Endothelial cell of umbilical vein (primary cell): ENCODE measurements around the gene RNF19B. TPM values are rescaled to one million over a fixed set of nuclear protein-coding genes. Genes with fewer than 3 reads are reported as not detected.

ENCODE experiments used
- BruUV-seq: library from RNA; stranded (reverse); fragments of 400-500 nt; replicated peaks from 2 replicates; lab custom pipeline; 2021; lab: Mats Ljungman, UMichigan
- CTCF ChIA-PET: fragments of 300-600, 350-600 bp; sonication (Branson Sonifier 250); formaldehyde crosslinking; loops from one replicate; lab custom pipeline; 2021; ENCODE audit warnings: antibody characterized with exemption, inconsistent platforms; lab: Charles Lee
- POLR2A ChIA-PET: fragments of 300-600, 350-600 bp; sonication (Branson Sonifier 250); formaldehyde crosslinking; loops from one replicate; lab custom pipeline; 2021; ENCODE audit warnings: antibody characterized with exemption, inconsistent platforms; lab: Charles Lee
- DNase-seq: peaks from one replicate; pipeline ENCODE4 v3.0.0-alpha.2; 2011; ENCODE audit warnings: low read depth, low spot score
- FAIRE-seq: peaks from 2 replicates; lab custom pipeline; 2011; peaks lifted over from hg19 to GRCh38; lab: Jason Lieb, UNC
- H2AFZ ChIP-seq: 2 replicates; pipeline ENCODE4 v1.6.0; 2012; ENCODE audit warnings: low read depth, low read length, control low read depth, inconsistent platforms
- H3K27ac ChIP-seq: 2 replicates; pipeline ENCODE4 v1.5.1; 2011; ENCODE audit warnings: low read depth, mild to moderate bottlenecking, control low read depth, low read length, moderate library complexity; ENCODE audit not compliant: insufficient read depth
- H3K27me3 ChIP-seq, 2 experiments: 2 replicates each; pipeline versions ENCODE4 v1.6.0 to v1.6.1; 2011; ENCODE audit warnings: low read length in 2 of 2, mixed read lengths in 1 of 2; ENCODE audit not compliant: control insufficient read depth in 2 of 2, insufficient read depth in 2 of 2
- H3K36me3 ChIP-seq, 2 experiments: 2 replicates in 1 of 2; 3 replicates in 1 of 2; pipeline ENCODE4 v1.5.1; 2011; ENCODE audit warnings: low read length in 2 of 2, mild to moderate bottlenecking in 1 of 2, moderate library complexity in 1 of 2; ENCODE audit not compliant: control insufficient read depth in 2 of 2, insufficient read depth in 2 of 2; ENCODE audit errors: extremely low read depth in 1 of 2
- H3K4me1 ChIP-seq: 3 replicates; pipeline ENCODE4 v1.5.1; 2011; ENCODE audit warnings: mild to moderate bottlenecking, low read length; ENCODE audit not compliant: control insufficient read depth, insufficient read depth; ENCODE audit errors: extremely low read depth
- H3K4me2 ChIP-seq: 2 replicates; pipeline ENCODE4 v1.6.1; 2011; ENCODE audit warnings: low read length, control low read depth, mixed read lengths; ENCODE audit not compliant: insufficient read depth
- H3K4me3 ChIP-seq, 3 experiments: fragments of 200-600 bp in 1 of 3; sonication (generic), shearing (Covaris generic) in 1 of 3; replicated peaks in 1 of 3; 2 replicates each; pipeline ENCODE4 v1.5.1; 2011 to 2016; ENCODE audit warnings: control low read depth in 3 of 3, low read length in 3 of 3, mild to moderate bottlenecking in 2 of 3, inconsistent platforms in 1 of 3, low read depth in 1 of 3, moderate library complexity in 1 of 3; ENCODE audit not compliant: insufficient read depth in 1 of 3
- H3K79me2 ChIP-seq: 2 replicates; pipeline ENCODE4 v1.6.0; 2012; ENCODE audit warnings: low read length, inconsistent platforms; ENCODE audit not compliant: control insufficient read depth, insufficient read depth
- H3K9ac ChIP-seq: replicated peaks from 2 replicates; pipeline ENCODE3; 2011; ENCODE audit warnings: low read length, control low read depth; ENCODE audit not compliant: insufficient read depth; ENCODE audit errors: extremely low read depth
- H3K9me1 ChIP-seq: replicated peaks from 3 replicates; pipeline ENCODE4 v1.6.0; 2011; ENCODE audit warnings: mild to moderate bottlenecking, low read length; ENCODE audit not compliant: control insufficient read depth, insufficient read depth; ENCODE audit errors: extremely low read depth
- H3K9me3 ChIP-seq: replicated peaks from 2 replicates; pipeline ENCODE4 v1.5.1; 2012; ENCODE audit warnings: low read length, inconsistent platforms; ENCODE audit not compliant: control insufficient read depth, insufficient read depth
- H4K20me1 ChIP-seq: replicated peaks from 2 replicates; pipeline ENCODE3; 2011; ENCODE audit warnings: mild to moderate bottlenecking, low read length; ENCODE audit not compliant: control insufficient read depth, insufficient read depth; ENCODE audit errors: extremely low read depth
- EZH2 ChIP-seq: IDR thresholded peaks from 2 replicates; pipeline ENCODE4 v1.6.1; 2012; ENCODE audit warnings: borderline replicate concordance, low read depth, mild to moderate bottlenecking, moderate library complexity, low read length, inconsistent platforms; ENCODE audit not compliant: severe bottlenecking
- FOS ChIP-seq: IDR thresholded peaks from 2 replicates; pipeline ENCODE4 v1.6.1; 2011; ENCODE audit warnings: mild to moderate bottlenecking, low read length, moderate library complexity, borderline replicate concordance; ENCODE audit not compliant: insufficient read depth
- GATA2 ChIP-seq: IDR thresholded peaks from 2 replicates; pipeline ENCODE4 v1.7.0; 2011; ENCODE audit warnings: low read depth, mild to moderate bottlenecking, moderate library complexity, mixed read lengths, low read length; ENCODE audit not compliant: insufficient read length, insufficient read depth
- JUN ChIP-seq: IDR thresholded peaks from 2 replicates; pipeline ENCODE4 v1.6.1; 2011; ENCODE audit warnings: borderline replicate concordance, low read depth; ENCODE audit not compliant: insufficient read length, insufficient read depth
- POLR2A ChIP-seq: IDR thresholded peaks from 2 replicates; pipeline ENCODE4 v1.6.1; 2012; ENCODE audit warnings: low read depth, mild to moderate bottlenecking, control low read depth, low read length
- POLR2AphosphoS5 ChIP-seq: IDR thresholded peaks from 2 replicates; pipeline ENCODE4 v1.6.1; 2012; ENCODE audit warnings: low read depth, mild to moderate bottlenecking, control low read depth, low read length, moderate library complexity; ENCODE audit not compliant: insufficient read depth
- dilution Hi-C: fragments of 300-500 bp; cut with MboI; formaldehyde crosslinking; loops from one replicate; pipeline ENCODE4 v1.15.0; 2019; ENCODE audit warnings: low sequenced_read_pairs; ENCODE audit not compliant: extremely low pct_ligation_motif_present
- intact Hi-C: fragments of 100-400 bp; cut with micrococcal nuclease; formaldehyde crosslinking; loops from one replicate; pipeline ENCODE4 v1.10.0; 2022
- polyA plus RNA-seq, 4 experiments: library from polyadenylated mRNA; depleted of rRNA in 3 of 4; stranded (reverse) in 3 of 4; unstranded in 1 of 4; fragments of >200 nt; gene quantifications; 2 replicates each; pipeline versions ENCODE4 v1.2.1 to v1.2.3, GENCODE V29; 2011 to 2012; ENCODE audit warnings: missing spikeins in 1 of 4
- total RNA-seq: library from RNA; stranded (reverse); gene quantifications from 2 replicates; pipeline ENCODE4 v1.2.3, GENCODE V29; 2021
- TF ChIP-seq, protein P1 (sequence below), 2 donors: IDR thresholded peaks; 1 replicate in 1 of 2; 2 replicates in 1 of 2; pipeline ENCODE4 v1.5.1; 2011; ENCODE audit warnings: low read length in 2 of 2, mild to moderate bottlenecking in 2 of 2, moderate library complexity in 2 of 2, control low read depth in 1 of 2, inconsistent platforms in 1 of 2, low read depth in 1 of 2; ENCODE audit not compliant: insufficient read depth in 1 of 2; ENCODE audit errors: extremely low read depth in 1 of 2
- TF ChIP-seq, protein P2 (sequence below): IDR thresholded peaks from 2 replicates; pipeline ENCODE4 v1.6.1; 2011; ENCODE audit not compliant: insufficient read depth, insufficient read length

The RNF19B gene
- total and polyA plus RNA-seq, 2 donors (not counting 3 experiments of a cell fraction or from before 2014, with no cell fraction given): 19.2 to 25.6 TPM

DNA sequence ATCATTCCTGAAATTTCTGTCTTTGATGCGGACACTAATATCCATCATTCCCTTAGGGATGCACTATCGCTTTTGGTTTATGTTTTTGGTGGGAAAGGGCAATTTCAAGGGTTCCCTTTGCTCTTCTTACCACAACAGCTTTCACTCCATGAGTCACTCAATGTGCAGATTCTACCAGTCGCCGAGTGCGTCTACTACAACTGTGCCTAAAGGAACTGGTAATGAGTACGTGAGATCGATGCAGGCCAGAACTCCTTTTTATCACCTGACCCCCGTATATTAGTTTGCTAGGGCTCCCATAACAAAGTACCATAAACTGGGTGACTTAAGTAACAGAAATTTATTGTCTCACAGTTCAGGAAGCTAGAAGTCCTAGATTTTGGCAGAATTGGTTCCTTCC, 35.9 kb downstream of the RNF19B start:
- Histone ChIP-seq H3K9me3 (no peaks in the 10 kb centered on the region), H2AFZ (no peak overlapping the region), H3K4me1 (peaks cover 3% of the 10 kb centered on the region), H3K9me1 (no peaks in the 10 kb centered on the region), H3K4me2 (no peak overlapping the region), H4K20me1 (no peaks in the 10 kb centered on the region), H3K27ac (no peak overlapping the region), H3K27me3 (peaks cover 2 to 3% of the 10 kb centered on the region in 2 experiments), H3K79me2 (no peaks in the 10 kb centered on the region), H3K9ac (no peak overlapping the region), H3K4me3 (no peak overlapping the region), H3K36me3 (no peaks in the 10 kb centered on the region)
- dilution Hi-C loops (no loop called here), intact Hi-C loops (no loop called here)
- no TSS peak for BruUV-seq
- POLR2A ChIA-PET: no interaction called here
- no peak for FAIRE-seq
- TF ChIP-seq, protein P1, sequence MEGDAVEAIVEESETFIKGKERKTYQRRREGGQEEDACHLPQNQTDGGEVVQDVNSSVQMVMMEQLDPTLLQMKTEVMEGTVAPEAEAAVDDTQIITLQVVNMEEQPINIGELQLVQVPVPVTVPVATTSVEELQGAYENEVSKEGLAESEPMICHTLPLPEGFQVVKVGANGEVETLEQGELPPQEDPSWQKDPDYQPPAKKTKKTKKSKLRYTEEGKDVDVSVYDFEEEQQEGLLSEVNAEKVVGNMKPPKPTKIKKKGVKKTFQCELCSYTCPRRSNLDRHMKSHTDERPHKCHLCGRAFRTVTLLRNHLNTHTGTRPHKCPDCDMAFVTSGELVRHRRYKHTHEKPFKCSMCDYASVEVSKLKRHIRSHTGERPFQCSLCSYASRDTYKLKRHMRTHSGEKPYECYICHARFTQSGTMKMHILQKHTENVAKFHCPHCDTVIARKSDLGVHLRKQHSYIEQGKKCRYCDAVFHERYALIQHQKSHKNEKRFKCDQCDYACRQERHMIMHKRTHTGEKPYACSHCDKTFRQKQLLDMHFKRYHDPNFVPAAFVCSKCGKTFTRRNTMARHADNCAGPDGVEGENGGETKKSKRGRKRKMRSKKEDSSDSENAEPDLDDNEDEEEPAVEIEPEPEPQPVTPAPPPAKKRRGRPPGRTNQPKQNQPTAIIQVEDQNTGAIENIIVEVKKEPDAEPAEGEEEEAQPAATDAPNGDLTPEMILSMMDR (IDR thresholded peaks at IDR 0.05; ENCODE audit: extremely low read depth in 1 of 2, insufficient read depth in 1 of 2, low read depth in 1 of 2, low read length in 2 of 2): no peak
- TF ChIP-seq POLR2AphosphoS5 (no peak), EZH2 (no peak), FOS (no peak), GATA2 (no peak), JUN (no peak), POLR2A (no peak)
- TF ChIP-seq, protein P2, sequence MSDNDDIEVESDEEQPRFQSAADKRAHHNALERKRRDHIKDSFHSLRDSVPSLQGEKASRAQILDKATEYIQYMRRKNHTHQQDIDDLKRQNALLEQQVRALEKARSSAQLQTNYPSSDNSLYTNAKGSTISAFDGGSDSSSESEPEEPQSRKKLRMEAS: no peak
- CTCF ChIA-PET: interaction anchor here (1.8 to 2.2 kb wide), 2 partner anchors 78 to 158 kb away, joined by 6 to 12 read pairs; no protein-coding TSS in a partner anchor
- no peak for DNase-seq
